NCI-H2196 treated with DMSO at 0.1 percent for 48 hours (cell line): Measurements from ENCODE around the gene CCSER1.
"Not testable (repeated sequence)": the region's sequence is repeated elsewhere in the genome, so short reads cannot be mapped to it uniquely, and the experiment has no call there.

Experiments used
- DNase-seq: peaks from one replicate; lab custom pipeline; 2025; ENCODE audit not compliant: unreplicated experiment; lab: John Stamatoyannopoulos, UW

CCSER1 gene

GRCh38 chr4:90425893-90426292, 298.7 kb downstream of the CCSER1 start:
- DNase-seq, result no peak

GRCh38 chr4:90438522-90438921, 311.3 kb downstream of the CCSER1 start:
- no peak for DNase-seq

GRCh38 chr4:90441770-90442169, 314.6 kb downstream of the CCSER1 start:
- DNase-seq, result no peak

- no peak for DNase-seq
Measured at GRCh38 chr4:90442619-90443018, 315.4 kb downstream of the CCSER1 start.

GRCh38 chr4:90443231-90443630, 316.0 kb downstream of the CCSER1 start:
- no peak for DNase-seq

- no peak for DNase-seq
Measured at GRCh38 chr4:90444904-90445303, 317.7 kb downstream of the CCSER1 start.

GRCh38 chr4:90445380-90445779, 318.2 kb downstream of the CCSER1 start:
- no peak for DNase-seq

- DNase-seq, result no peak
Measured at GRCh38 chr4:90449626-90450025, 322.4 kb downstream of the CCSER1 start.

- no peak for DNase-seq
Measured at GRCh38 chr4:90456891-90457290, 329.7 kb downstream of the CCSER1 start.

- DNase-seq, result no peak
Measured at GRCh38 chr4:90457817-90458216, 330.6 kb downstream of the CCSER1 start.

GRCh38 chr4:90458576-90458975, 331.4 kb downstream of the CCSER1 start:
- no peak for DNase-seq

GRCh38 chr4:90474484-90474883, 347.3 kb downstream of the CCSER1 start:
- DNase-seq, result no peak

GRCh38 chr4:90476019-90476418, 348.8 kb downstream of the CCSER1 start:
- DNase-seq, result no peak

- DNase-seq, result no peak
Measured at GRCh38 chr4:90476586-90476985, 349.4 kb downstream of the CCSER1 start.

GRCh38 chr4:90484894-90485293, 357.7 kb downstream of the CCSER1 start:
- DNase-seq, result not testable (repeated sequence)

GRCh38 chr4:90486346-90486745, 359.2 kb downstream of the CCSER1 start:
- no peak for DNase-seq

GRCh38 chr4:90495211-90495610, 368.0 kb downstream of the CCSER1 start:
- DNase-seq, result no peak

- DNase-seq, result peak; percentile 9
Measured at GRCh38 chr4:90495936-90496335, 368.7 kb downstream of the CCSER1 start.

- no peak for DNase-seq
Measured at GRCh38 chr4:90498175-90498574, 371.0 kb downstream of the CCSER1 start.

GRCh38 chr4:90503677-90504076, 376.5 kb downstream of the CCSER1 start:
- no peak for DNase-seq

GRCh38 chr4:90515191-90515590, 388.0 kb downstream of the CCSER1 start:
- no peak for DNase-seq

GRCh38 chr4:90528551-90528950, 401.4 kb downstream of the CCSER1 start:
- DNase-seq, result no peak

GRCh38 chr4:90536408-90536807, 409.2 kb downstream of the CCSER1 start:
- no peak for DNase-seq

GRCh38 chr4:90537491-90537890, 410.3 kb downstream of the CCSER1 start:
- DNase-seq, result no peak
